HepG2 (cell line): ENCODE data around the gene TK2. TPM values are rescaled to one million over a fixed set of nuclear protein-coding genes. Genes with fewer than 3 reads are reported as not detected.

Experiments used
- ATRX ChIP-seq: sonication (generic); formaldehyde crosslinking; IDR thresholded peaks from 2 replicates; pipeline ENCODE4 v1.4.0; 2020; ENCODE audit warnings: missing genetic modification reagents, borderline replicate concordance
- GTF2F1 ChIP-seq: fragments of 150-350 bp; IDR thresholded peaks from 2 replicates; pipeline ENCODE4 v1.6.1; 2014; ENCODE audit warnings: low read length
- HCFC1 ChIP-seq: fragments of 150-350 bp; IDR thresholded peaks from 2 replicates; pipeline ENCODE4 v1.6.1; 2014; ENCODE audit warnings: low read depth, low read length
- KMT2A ChIP-seq: sonication (generic); formaldehyde crosslinking; IDR thresholded peaks from 2 replicates; pipeline ENCODE4 v1.4.0; 2020; ENCODE audit warnings: missing genetic modification reagents
- NFKB2 ChIP-seq: sonication (generic); formaldehyde crosslinking; IDR thresholded peaks from 2 replicates; pipeline ENCODE4 v1.4.0; 2020; ENCODE audit warnings: missing genetic modification reagents, borderline replicate concordance
- SMAD1 ChIP-seq: sonication (generic); formaldehyde crosslinking; IDR thresholded peaks from 2 replicates; pipeline ENCODE4 v1.4.0; 2020; ENCODE audit warnings: missing genetic modification reagents, low read depth, mild to moderate bottlenecking, borderline replicate concordance
- SP2 ChIP-seq: sonication (generic); formaldehyde crosslinking; IDR thresholded peaks from 2 replicates; pipeline ENCODE4 v1.5.1; 2020; ENCODE audit warnings: mild to moderate bottlenecking, missing genetic modification reagents
- ZC3H4 ChIP-seq: sonication (generic); formaldehyde crosslinking; IDR thresholded peaks from 2 replicates; pipeline ENCODE4 v1.4.0; 2020; ENCODE audit warnings: missing genetic modification reagents, borderline replicate concordance
- ZNF136 ChIP-seq: sonication (generic); formaldehyde crosslinking; IDR thresholded peaks from 2 replicates; pipeline ENCODE4 v1.8.1; 2022; ENCODE audit warnings: low read depth, mild to moderate bottlenecking, moderate library complexity, missing genetic modification reagents
- ZNF574 ChIP-seq: sonication (generic); formaldehyde crosslinking; IDR thresholded peaks from 2 replicates; pipeline ENCODE4 v1.4.0; 2020; ENCODE audit warnings: missing genetic modification reagents
- ZNF773 ChIP-seq: sonication (generic); formaldehyde crosslinking; IDR thresholded peaks from 2 replicates; pipeline ENCODE4 v1.4.0; 2020; ENCODE audit warnings: missing genetic modification reagents, borderline replicate concordance
- ZNF850 ChIP-seq: sonication (generic); formaldehyde crosslinking; conservative IDR thresholded peaks from 2 replicates; pipeline ENCODE4 v1.9.0; 2021; ENCODE audit warnings: mild to moderate bottlenecking, missing genetic modification reagents
- polyA plus RNA-seq, 8 experiments: library from polyadenylated mRNA; depleted of rRNA in 3 of 8; stranded (reverse) in 7 of 8; unstranded in 1 of 8; fragments of >200 nt; fragmentation: Illumina TruSeq in 4 of 8; extraction: Trizol in 4 of 8; gene quantifications; 2 replicates each; pipeline versions ENCODE4 v1.2.1 to v1.2.3, GENCODE V29; 2011 to 2016; ENCODE audit warnings: low read depth in 4 of 8, missing spikeins in 1 of 8, mixed read lengths in 1 of 8; ENCODE audit not compliant: insufficient read depth in 1 of 8
- total RNA-seq, 5 experiments: library from RNA; depleted of rRNA; stranded (reverse); fragments of >200 nt; fragmentation: Illumina TruSeq; extraction: Trizol; gene quantifications; 2 replicates each; pipeline ENCODE4 v1.2.3, GENCODE V29; 2016; ENCODE audit warnings: low read depth in 1 of 5
- TF ChIP-seq, protein P1 (sequence below): sonication (generic); formaldehyde crosslinking; IDR thresholded peaks from 2 replicates; pipeline ENCODE4 v1.4.0; 2020; ENCODE audit warnings: mild to moderate bottlenecking, missing genetic modification reagents, borderline replicate concordance
- TF ChIP-seq, protein P2 (sequence below): sonication (generic); formaldehyde crosslinking; conservative IDR thresholded peaks from 2 replicates; pipeline ENCODE4 v1.4.0; 2020; ENCODE audit warnings: missing genetic modification reagents
- TF ChIP-seq, protein P3 (sequence below): sonication (generic); formaldehyde crosslinking; IDR thresholded peaks from 2 replicates; pipeline ENCODE4 v1.4.0; 2020; ENCODE audit warnings: missing genetic modification reagents
- TF ChIP-seq, protein P4 (sequence below): sonication (generic); formaldehyde crosslinking; conservative IDR thresholded peaks from 2 replicates; pipeline ENCODE4 v1.4.0; 2020; ENCODE audit warnings: missing genetic modification reagents
- TF ChIP-seq, protein P5 (sequence below): IDR thresholded peaks from 2 replicates; pipeline ENCODE4 v1.6.1; 2012; ENCODE audit warnings: inconsistent platforms

Gene TK2
- total and polyA plus RNA-seq, 2 of the 13 experiments (the other 11 are each of a cell fraction or from before 2014, with no cell fraction given), result 18.7 to 21.0 TPM

- TF ChIP-seq, protein P1, sequence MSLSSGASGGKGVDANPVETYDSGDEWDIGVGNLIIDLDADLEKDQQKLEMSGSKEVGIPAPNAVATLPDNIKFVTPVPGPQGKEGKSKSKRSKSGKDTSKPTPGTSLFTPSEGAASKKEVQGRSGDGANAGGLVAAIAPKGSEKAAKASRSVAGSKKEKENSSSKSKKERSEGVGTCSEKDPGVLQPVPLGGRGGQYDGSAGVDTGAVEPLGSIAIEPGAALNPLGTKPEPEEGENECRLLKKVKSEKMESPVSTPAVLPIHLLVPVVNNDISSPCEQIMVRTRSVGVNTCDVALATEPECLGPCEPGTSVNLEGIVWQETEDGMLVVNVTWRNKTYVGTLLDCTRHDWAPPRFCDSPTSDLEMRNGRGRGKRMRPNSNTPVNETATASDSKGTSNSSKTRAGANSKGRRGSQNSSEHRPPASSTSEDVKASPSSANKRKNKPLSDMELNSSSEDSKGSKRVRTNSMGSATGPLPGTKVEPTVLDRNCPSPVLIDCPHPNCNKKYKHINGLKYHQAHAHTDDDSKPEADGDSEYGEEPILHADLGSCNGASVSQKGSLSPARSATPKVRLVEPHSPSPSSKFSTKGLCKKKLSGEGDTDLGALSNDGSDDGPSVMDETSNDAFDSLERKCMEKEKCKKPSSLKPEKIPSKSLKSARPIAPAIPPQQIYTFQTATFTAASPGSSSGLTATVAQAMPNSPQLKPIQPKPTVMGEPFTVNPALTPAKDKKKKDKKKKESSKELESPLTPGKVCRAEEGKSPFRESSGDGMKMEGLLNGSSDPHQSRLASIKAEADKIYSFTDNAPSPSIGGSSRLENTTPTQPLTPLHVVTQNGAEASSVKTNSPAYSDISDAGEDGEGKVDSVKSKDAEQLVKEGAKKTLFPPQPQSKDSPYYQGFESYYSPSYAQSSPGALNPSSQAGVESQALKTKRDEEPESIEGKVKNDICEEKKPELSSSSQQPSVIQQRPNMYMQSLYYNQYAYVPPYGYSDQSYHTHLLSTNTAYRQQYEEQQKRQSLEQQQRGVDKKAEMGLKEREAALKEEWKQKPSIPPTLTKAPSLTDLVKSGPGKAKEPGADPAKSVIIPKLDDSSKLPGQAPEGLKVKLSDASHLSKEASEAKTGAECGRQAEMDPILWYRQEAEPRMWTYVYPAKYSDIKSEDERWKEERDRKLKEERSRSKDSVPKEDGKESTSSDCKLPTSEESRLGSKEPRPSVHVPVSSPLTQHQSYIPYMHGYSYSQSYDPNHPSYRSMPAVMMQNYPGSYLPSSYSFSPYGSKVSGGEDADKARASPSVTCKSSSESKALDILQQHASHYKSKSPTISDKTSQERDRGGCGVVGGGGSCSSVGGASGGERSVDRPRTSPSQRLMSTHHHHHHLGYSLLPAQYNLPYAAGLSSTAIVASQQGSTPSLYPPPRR (CRISPR knock-in tag), result peak; percentile 86
- TF ChIP-seq, protein P2, sequence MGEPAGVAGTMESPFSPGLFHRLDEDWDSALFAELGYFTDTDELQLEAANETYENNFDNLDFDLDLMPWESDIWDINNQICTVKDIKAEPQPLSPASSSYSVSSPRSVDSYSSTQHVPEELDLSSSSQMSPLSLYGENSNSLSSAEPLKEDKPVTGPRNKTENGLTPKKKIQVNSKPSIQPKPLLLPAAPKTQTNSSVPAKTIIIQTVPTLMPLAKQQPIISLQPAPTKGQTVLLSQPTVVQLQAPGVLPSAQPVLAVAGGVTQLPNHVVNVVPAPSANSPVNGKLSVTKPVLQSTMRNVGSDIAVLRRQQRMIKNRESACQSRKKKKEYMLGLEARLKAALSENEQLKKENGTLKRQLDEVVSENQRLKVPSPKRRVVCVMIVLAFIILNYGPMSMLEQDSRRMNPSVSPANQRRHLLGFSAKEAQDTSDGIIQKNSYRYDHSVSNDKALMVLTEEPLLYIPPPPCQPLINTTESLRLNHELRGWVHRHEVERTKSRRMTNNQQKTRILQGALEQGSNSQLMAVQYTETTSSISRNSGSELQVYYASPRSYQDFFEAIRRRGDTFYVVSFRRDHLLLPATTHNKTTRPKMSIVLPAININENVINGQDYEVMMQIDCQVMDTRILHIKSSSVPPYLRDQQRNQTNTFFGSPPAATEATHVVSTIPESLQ (CRISPR knock-in tag), result peak; percentile 50; the same call in 1 of the 2 replicates
- TF ChIP-seq SMAD1 (CRISPR knock-in tag), result peak; percentile 55; the same call in 1 of the 2 replicates
- TF ChIP-seq ZNF136, result peak; percentile 63; the same call in 1 of the 2 replicates
- TF ChIP-seq ZNF773, result no peak
- TF ChIP-seq NFKB2 (CRISPR knock-in tag), result peak; percentile 90
- TF ChIP-seq ATRX, result no peak
- TF ChIP-seq, protein P3, sequence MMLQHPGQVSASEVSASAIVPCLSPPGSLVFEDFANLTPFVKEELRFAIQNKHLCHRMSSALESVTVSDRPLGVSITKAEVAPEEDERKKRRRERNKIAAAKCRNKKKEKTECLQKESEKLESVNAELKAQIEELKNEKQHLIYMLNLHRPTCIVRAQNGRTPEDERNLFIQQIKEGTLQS (CRISPR knock-in tag), result peak; percentile 96
- TF ChIP-seq KMT2A, result peak; percentile 51; the same call in 1 of the 2 replicates
- peak; percentile 86 for TF ChIP-seq ZNF574 (CRISPR knock-in tag)
- TF ChIP-seq ZNF850 (CRISPR knock-in tag), result no peak; the same call in 1 of the 2 replicates
- no peak for TF ChIP-seq GTF2F1
- TF ChIP-seq, protein P4, sequence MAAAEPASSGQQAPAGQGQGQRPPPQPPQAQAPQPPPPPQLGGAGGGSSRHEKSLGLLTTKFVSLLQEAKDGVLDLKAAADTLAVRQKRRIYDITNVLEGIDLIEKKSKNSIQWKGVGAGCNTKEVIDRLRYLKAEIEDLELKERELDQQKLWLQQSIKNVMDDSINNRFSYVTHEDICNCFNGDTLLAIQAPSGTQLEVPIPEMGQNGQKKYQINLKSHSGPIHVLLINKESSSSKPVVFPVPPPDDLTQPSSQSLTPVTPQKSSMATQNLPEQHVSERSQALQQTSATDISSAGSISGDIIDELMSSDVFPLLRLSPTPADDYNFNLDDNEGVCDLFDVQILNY (CRISPR knock-in tag), result no peak
- TF ChIP-seq HCFC1, result peak; percentile 32; the same call in 1 of the 2 replicates
- no peak for TF ChIP-seq ZC3H4 (CRISPR knock-in tag)
- TF ChIP-seq, protein P5, sequence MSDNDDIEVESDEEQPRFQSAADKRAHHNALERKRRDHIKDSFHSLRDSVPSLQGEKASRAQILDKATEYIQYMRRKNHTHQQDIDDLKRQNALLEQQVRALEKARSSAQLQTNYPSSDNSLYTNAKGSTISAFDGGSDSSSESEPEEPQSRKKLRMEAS, result peak; percentile 97
- no peak for TF ChIP-seq SP2 (CRISPR knock-in tag)
Measured at GRCh38 chr16:66516808-66517585, 32.9 kb downstream of the TK2 start (continued).
